Epithelial cell of prostate (primary cell): ENCODE results near the gene AP2A2.
"Not testable (repeated sequence)": the region's sequence is repeated elsewhere in the genome, so short reads cannot be mapped to it uniquely, and the experiment has no call there.

Experiments used
- DNase-seq: peaks from one replicate; pipeline ENCODE4 v3.0.0-alpha.2; 2011; ENCODE audit warnings: low read depth, low spot score
- H3K27ac ChIP-seq: fragments of 450-650 bp; 2 replicates; pipeline ENCODE4 v1.5.1; 2017; ENCODE audit warnings: mild to moderate bottlenecking

The AP2A2 gene

GRCh38 chr11:1009371-1009770 lies 83.7 kb downstream of the AP2A2 start:
- no peak for DNase-seq
- no peak overlapping the region for H3K27ac ChIP-seq

- DNase-seq: no peak
- no peak overlapping the region for H3K27ac ChIP-seq
Observed at GRCh38 chr11:1009991-1010390, 84.3 kb downstream of the AP2A2 start.

GRCh38 chr11:1010551-1011319 lies 85.1 kb downstream of the AP2A2 start:
- DNase-seq: no peak
- H3K27ac ChIP-seq: no peak overlapping the region

- no peak overlapping the region for H3K27ac ChIP-seq
- no peak for DNase-seq
Observed at GRCh38 chr11:1011320-1011698, 85.6 kb downstream of the AP2A2 start.

- no peak overlapping the region for H3K27ac ChIP-seq
- DNase-seq: no peak
Observed at GRCh38 chr11:1012291-1012690, 86.6 kb downstream of the AP2A2 start.

GRCh38 chr11:1012740-1013630 lies 87.3 kb downstream of the AP2A2 start:
- H3K27ac ChIP-seq: no peak overlapping the region
- DNase-seq: no peak

GRCh38 chr11:1013631-1013935 lies 87.9 kb downstream of the AP2A2 start:
- DNase-seq: no peak

GRCh38 chr11:1014276-1014675 lies 88.6 kb downstream of the AP2A2 start:
- no peak for DNase-seq
- H3K27ac ChIP-seq: no peak overlapping the region

More at GRCh38 chr11:1013631-1013935, 87.9 kb downstream of the AP2A2 start:
- no peak overlapping the region for H3K27ac ChIP-seq

GRCh38 chr11:1015064-1015463 lies 89.4 kb downstream of the AP2A2 start:
- DNase-seq: no peak
- no peak overlapping the region for H3K27ac ChIP-seq

GRCh38 chr11:1015826-1016545 lies 90.3 kb downstream of the AP2A2 start:
- H3K27ac ChIP-seq: no peak overlapping the region
- no peak for DNase-seq

- DNase-seq, H3K27ac ChIP-seq: not testable (repeated sequence)
Observed at GRCh38 chr11:1016610-1017126, 91.0 kb downstream of the AP2A2 start.

GRCh38 chr11:1017269-1018005 lies 91.8 kb downstream of the AP2A2 start:
- H3K27ac ChIP-seq: no peak overlapping the region
- no peak for DNase-seq

- no peak overlapping the region for H3K27ac ChIP-seq
- no peak for DNase-seq
Observed at GRCh38 chr11:1018091-1018490, 92.4 kb downstream of the AP2A2 start.

- no peak overlapping the region for H3K27ac ChIP-seq
- no peak for DNase-seq
Observed at GRCh38 chr11:1019321-1019910, 93.7 kb downstream of the AP2A2 start.

- no peak for DNase-seq
- H3K27ac ChIP-seq: no peak overlapping the region
Observed at GRCh38 chr11:1020211-1020905, 94.7 kb downstream of the AP2A2 start.

GRCh38 chr11:1022411-1022810 lies 96.7 kb downstream of the AP2A2 start:
- DNase-seq: no peak
- H3K27ac ChIP-seq: no peak overlapping the region

GRCh38 chr11:1022908-1023810 lies 97.5 kb downstream of the AP2A2 start:
- no peak overlapping the region for H3K27ac ChIP-seq
- no peak for DNase-seq
